Naive B cell (primary cell): ENCODE data around the gene PTPRCAP. TPM values are rescaled to one million over a fixed set of nuclear protein-coding genes. Genes with fewer than 3 reads are reported as not detected.
A peak's percentile ranks its signal among the peaks of the same experiment; 100 is the strongest.

Experiments
- ATAC-seq, 2 donors: fragments of 150-1000 bp; cut with Tn5 transposase; 2 replicates each; pipeline ENCODE4 v1.10.0; 2021; ENCODE audit warnings: low read depth in 2 of 2, mild to moderate bottlenecking in 2 of 2, moderate library complexity in 2 of 2
- DNase-seq: peaks from one replicate; pipeline ENCODE4 v3.0.0; 2022
- H3K27ac Mint-ChIP-seq, 6 donors: one replicate each; pipeline ENCODE4 v1.8.0; 2020 to 2022; ENCODE audit warnings: mild to moderate bottlenecking in 6 of 6, mixed read lengths in 6 of 6, moderate library complexity in 5 of 6, inconsistent platforms in 2 of 6
- H3K27me3 Mint-ChIP-seq, 3 donors: one replicate each; pipeline ENCODE4 v1.8.0; 2021 to 2022; ENCODE audit warnings: mixed read lengths in 3 of 3, mild to moderate bottlenecking in 1 of 3
- H3K36me3 Mint-ChIP-seq, 2 donors: one replicate each; pipeline ENCODE4 v1.8.0; 2020 to 2022; ENCODE audit warnings: mixed read lengths in 2 of 2, inconsistent platforms in 1 of 2, mild to moderate bottlenecking in 1 of 2
- H3K4me1 Mint-ChIP-seq, 3 donors: one replicate each; pipeline ENCODE4 v1.8.0; 2020 to 2022; ENCODE audit warnings: mixed read lengths in 3 of 3, inconsistent platforms in 1 of 3, mild to moderate bottlenecking in 1 of 3, moderate library complexity in 1 of 3
- H3K4me3 Mint-ChIP-seq, 8 donors: one replicate each; pipeline ENCODE4 v1.8.0; 2020 to 2022; ENCODE audit warnings: mild to moderate bottlenecking in 8 of 8, mixed read lengths in 8 of 8, moderate library complexity in 8 of 8, inconsistent platforms in 2 of 8
- H3K9me3 Mint-ChIP-seq, 7 donors: one replicate each; pipeline ENCODE4 v1.8.0; 2020 to 2022; ENCODE audit warnings: mixed read lengths in 7 of 7, mild to moderate bottlenecking in 5 of 7, inconsistent platforms in 2 of 7, moderate library complexity in 1 of 7
- polyA plus RNA-seq, 6 donors: library from polyadenylated mRNA; unstranded; fragments of 300-500 nt; fragmentation: Illumina TruSeq; gene quantifications; one replicate each; pipeline ENCODE4 v1.2.3, GENCODE V29; 2021; ENCODE audit warnings: low read depth in 6 of 6

The PTPRCAP gene
- polyA plus RNA-seq, 6 donors from 2014 or later, result 953 to 1,146 (median 1,009) TPM

- Mint-ChIP-seq H3K36me3 (no peaks in the 10 kb centered on the region), H3K4me1 (peaks cover 72 to 92% (median 84%) of the 10 kb centered on the region in 3 donors), H3K9me3 (no peaks in the 10 kb centered on the region), H3K27me3 (no peaks in the 10 kb centered on the region), H3K4me3 (peak overlapping the region; percentile 68 to 98 (median 82)), H3K27ac (peak overlapping the region in 3 of 6 donors; percentile 22 to 57 (median 41))
- no peak for ATAC-seq
- DNase-seq, result no peak
Observed at GRCh38 chr11:67412495-67413179, 24.8 kb downstream of the PTPRCAP start.

DNA sequence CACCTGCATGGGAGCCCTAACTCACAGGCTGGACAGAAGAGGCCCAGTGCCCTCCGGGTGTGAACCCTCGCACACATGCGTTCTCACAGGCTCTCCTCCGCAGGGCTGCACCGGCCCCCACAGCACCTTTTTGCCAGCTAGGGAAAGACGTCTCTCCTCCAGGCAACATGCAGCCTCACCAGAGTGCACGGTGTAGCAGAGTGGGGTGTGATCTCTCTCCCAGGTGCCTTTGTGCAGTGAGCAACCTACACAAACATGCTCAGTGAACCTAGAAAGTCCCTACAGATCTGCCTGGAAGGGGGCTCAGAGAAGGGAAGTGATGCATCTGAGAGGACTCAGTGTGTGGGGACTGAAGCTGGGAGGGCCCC is 25.7 kb downstream of the PTPRCAP start:
- Mint-ChIP-seq H3K4me3 (peak overlapping the region; percentile 68 to 98 (median 81)), H3K27me3 (no peaks in the 10 kb centered on the region), H3K9me3 (no peaks in the 10 kb centered on the region), H3K27ac (no peak overlapping the region), H3K4me1 (peaks cover 71 to 92% (median 87%) of the 10 kb centered on the region in 3 donors), H3K36me3 (peaks cover 0 to under 1% of the 10 kb centered on the region in 2 donors)
- DNase-seq (no peak), ATAC-seq (peak; percentile 10 to 16)

DNA sequence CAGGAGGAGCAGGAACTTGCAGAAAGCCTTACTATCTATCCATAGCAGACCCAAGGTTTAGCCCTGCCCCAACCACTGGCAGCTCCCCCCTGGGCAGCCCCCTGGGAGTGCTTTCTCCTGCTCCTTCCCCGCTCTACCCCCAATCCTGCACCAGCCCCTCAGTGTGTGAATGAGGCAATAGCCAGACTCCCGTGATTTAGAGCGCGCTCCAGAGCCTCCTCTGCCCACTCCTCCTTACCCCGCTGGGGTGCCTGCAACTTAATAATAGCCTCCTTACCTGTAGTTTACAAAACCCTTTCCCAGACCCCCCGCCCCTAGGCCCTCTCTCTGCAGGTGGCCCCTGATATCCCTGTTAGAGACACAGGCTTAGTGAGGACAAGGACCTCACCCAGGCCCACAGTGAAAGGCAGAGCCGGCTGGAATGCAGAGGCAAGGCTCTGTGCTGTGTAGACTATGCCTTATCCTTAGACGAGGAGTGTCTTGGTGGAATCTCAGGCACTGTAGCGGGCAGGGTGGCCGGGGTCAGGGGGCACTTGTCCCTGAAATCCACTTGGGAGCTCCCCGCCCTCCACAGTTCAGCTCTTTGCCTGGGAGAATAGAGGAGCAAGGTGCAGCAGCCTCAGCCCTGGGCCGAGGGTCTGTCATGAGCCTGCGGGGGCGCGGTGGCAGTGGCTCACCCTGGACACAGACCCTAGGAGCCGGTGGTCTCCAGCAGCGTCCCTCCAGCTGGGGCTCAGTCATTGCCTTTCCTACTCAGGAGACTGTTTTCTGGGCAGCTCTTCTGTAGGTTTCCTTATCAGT is 26.3 kb downstream of the PTPRCAP start:
- Mint-ChIP-seq H3K4me3 (peak overlapping the region; percentile 68 to 98 (median 84)), H3K4me1 (peaks cover 71 to 92% (median 85%) of the 10 kb centered on the region in 3 donors), H3K27me3 (no peaks in the 10 kb centered on the region), H3K27ac (peak overlapping the region in 5 of 6 donors; percentile 63 to 87 (median 78)), H3K9me3 (no peaks in the 10 kb centered on the region), H3K36me3 (peaks cover 0 to 6% of the 10 kb centered on the region in 2 donors)
- DNase-seq (no peak), ATAC-seq (no peak)

DNA sequence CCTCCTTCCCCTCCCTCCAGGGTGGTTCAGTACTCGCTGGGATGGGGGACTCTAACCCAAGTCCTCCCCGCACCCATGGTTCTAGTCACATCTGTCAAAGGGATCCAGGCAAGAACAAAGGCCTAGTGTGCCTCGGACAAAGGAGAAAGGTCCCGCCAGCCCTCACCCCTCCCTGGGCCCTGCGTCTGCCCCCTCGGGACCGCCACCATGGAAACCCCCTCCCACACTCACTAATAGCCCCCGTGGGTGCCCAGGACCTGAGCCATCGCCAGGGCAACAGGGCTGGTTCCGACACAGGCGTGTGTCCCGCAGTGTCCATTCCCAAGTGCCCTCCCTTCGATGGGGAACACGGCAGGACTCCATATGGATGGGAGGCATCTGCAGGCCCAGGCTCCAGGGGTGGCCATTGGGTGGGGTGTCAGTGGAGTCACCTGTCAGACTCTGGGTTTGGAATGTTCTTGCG is 27.1 kb downstream of the PTPRCAP start:
- H3K9me3 Mint-ChIP-seq, result no peaks in the 10 kb centered on the region
- ATAC-seq, result no peak
- H3K27me3 Mint-ChIP-seq, result no peaks in the 10 kb centered on the region
- no peak for DNase-seq
- H3K4me3 Mint-ChIP-seq, result peak overlapping the region; percentile 80 to 98 (median 94)
- H3K36me3 Mint-ChIP-seq, result peaks cover 0 to 8% of the 10 kb centered on the region in 2 donors
- peak overlapping the region in 5 of 6 donors; percentile 84 to 96 (median 92) for H3K27ac Mint-ChIP-seq
- H3K4me1 Mint-ChIP-seq, result peaks cover 69 to 95% (median 89%) of the 10 kb centered on the region in 3 donors

GRCh38 chr11:67409781-67410368 is 27.6 kb downstream of the PTPRCAP start:
- Mint-ChIP-seq H3K27ac (peak overlapping the region in 5 of 6 donors; percentile 63 to 96 (median 92)), H3K4me3 (peak overlapping the region; percentile 80 to 98 (median 94)), H3K9me3 (no peaks in the 10 kb centered on the region), H3K4me1 (peaks cover 65 to 95% (median 91%) of the 10 kb centered on the region in 3 donors), H3K27me3 (no peaks in the 10 kb centered on the region), H3K36me3 (peaks cover 0 to 8% of the 10 kb centered on the region in 2 donors)
- peak; percentile 57 for DNase-seq
- ATAC-seq, result peak; percentile 38 to 48

- ATAC-seq, result peak; percentile 76 to 80
- Mint-ChIP-seq H3K9me3 (no peaks in the 10 kb centered on the region), H3K36me3 (peaks cover 0 to 8% of the 10 kb centered on the region in 2 donors), H3K27ac (peak overlapping the region in 4 of 6 donors; percentile 62 to 96 (median 84)), H3K4me3 (peak overlapping the region; percentile 80 to 98 (median 94)), H3K27me3 (no peaks in the 10 kb centered on the region), H3K4me1 (peaks cover 70 to 98% (median 91%) of the 10 kb centered on the region in 3 donors)
- DNase-seq, result peak; percentile 74
Observed at GRCh38 chr11:67409261-67409666, 28.2 kb downstream of the PTPRCAP start.

DNA sequence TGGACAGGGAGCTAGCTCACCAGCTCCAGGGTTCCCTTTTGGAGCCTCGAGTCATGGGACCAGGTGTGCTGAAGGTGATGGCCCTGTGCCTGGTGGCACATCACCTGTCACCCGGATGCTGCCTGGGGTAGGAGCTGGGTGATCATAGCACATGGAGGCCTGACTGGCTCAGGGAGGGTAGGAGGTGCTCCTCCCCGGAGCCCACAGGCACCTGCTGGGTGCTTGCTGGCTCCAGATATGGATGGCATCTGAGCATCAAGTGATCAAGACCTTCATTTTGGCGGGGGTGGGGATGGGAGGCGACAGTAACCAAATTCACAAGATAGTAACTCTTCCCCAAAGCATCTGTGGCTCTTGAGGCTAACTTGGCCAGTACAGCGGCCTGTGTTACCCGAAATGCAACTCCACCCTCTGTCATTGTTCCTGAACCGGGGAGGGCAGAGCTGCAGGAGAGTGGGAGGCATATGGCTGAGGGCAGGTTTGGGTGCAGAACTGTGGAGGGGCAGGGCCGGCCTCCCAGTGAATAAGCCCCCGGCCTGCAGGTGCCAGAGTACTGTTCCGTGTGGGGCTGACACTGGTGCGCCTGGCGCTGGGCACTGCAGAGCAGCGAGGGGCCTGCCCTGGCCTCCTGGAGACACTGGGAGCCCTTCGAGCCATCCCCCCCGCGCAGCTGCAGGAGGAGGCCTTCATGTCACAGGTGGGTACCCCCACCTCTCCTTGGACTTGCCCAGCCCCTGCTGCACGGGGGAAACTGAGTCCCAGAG is 28.9 kb downstream of the PTPRCAP start:
- peaks cover 0 to 13% of the 10 kb centered on the region in 2 donors for H3K36me3 Mint-ChIP-seq
- DNase-seq (no peak), ATAC-seq (peak in 1 of 2 donors; percentile 6)
- H3K4me3 Mint-ChIP-seq, result peak overlapping the region; percentile 75 to 98 (median 90)
- peak overlapping the region; percentile 54 to 96 (median 81) for H3K27ac Mint-ChIP-seq
- peaks cover 73 to 95% (median 86%) of the 10 kb centered on the region in 3 donors for H3K4me1 Mint-ChIP-seq
- no peaks in the 10 kb centered on the region for H3K9me3 Mint-ChIP-seq
- no peaks in the 10 kb centered on the region for H3K27me3 Mint-ChIP-seq

GRCh38 chr11:67407688-67408163 is 29.8 kb downstream of the PTPRCAP start:
- Mint-ChIP-seq H3K4me3 (peak overlapping the region; percentile 75 to 98 (median 90)), H3K27ac (peak overlapping the region in 5 of 6 donors; percentile 48 to 95 (median 88)), H3K27me3 (no peaks in the 10 kb centered on the region), H3K9me3 (no peaks in the 10 kb centered on the region), H3K4me1 (peaks cover 66 to 94% (median 86%) of the 10 kb centered on the region in 3 donors), H3K36me3 (peaks cover 0 to 16% of the 10 kb centered on the region in 2 donors)
- DNase-seq, result no peak
- no peak for ATAC-seq

DNA sequence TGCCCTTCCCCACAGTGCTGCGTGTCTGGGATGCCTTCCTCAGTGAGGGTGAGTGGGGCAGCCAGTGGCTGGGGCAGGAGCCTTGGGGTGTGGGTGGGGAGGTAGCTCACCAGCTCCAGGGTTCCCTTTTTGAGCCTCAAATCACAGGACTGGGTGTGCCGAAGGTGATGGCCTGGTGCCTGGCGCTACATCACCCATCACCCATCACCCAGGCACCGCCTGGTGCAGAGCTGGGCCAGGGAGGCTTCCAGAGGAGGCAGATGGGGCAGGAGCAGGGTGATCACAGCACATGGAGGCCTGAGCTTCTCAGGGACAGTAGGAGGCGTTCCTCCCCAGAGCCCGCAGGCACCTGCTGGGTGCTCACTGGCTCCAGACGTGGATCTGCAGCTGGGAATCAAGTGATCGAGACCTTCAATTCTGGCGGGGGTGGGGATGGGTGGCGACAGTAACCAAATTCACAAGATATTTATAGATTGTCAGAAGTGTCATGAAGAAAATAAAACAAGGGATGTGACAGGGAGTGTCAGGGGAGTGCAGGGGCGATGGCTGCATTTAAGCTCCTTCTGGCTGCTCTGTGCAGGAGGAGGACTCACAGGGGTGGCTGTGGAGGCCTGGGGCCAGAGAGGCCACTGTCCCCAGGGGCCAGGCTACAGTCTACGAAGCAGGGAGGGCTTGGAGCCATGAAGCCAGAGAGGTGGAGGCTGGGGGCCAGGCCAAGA is 30.4 kb downstream of the PTPRCAP start:
- no peak for ATAC-seq
- H3K36me3 Mint-ChIP-seq, result peaks cover 0 to 16% of the 10 kb centered on the region in 2 donors
- DNase-seq, result no peak
- no peaks in the 10 kb centered on the region for H3K9me3 Mint-ChIP-seq
- peak overlapping the region in 5 of 6 donors; percentile 69 to 95 (median 90) for H3K27ac Mint-ChIP-seq
- no peaks in the 10 kb centered on the region for H3K27me3 Mint-ChIP-seq
- H3K4me1 Mint-ChIP-seq, result peaks cover 61 to 88% (median 86%) of the 10 kb centered on the region in 3 donors
- H3K4me3 Mint-ChIP-seq, result peak overlapping the region; percentile 75 to 98 (median 86)

- DNase-seq (no peak), ATAC-seq (no peak)
- H3K27me3 Mint-ChIP-seq, result no peaks in the 10 kb centered on the region
- H3K36me3 Mint-ChIP-seq, result peaks cover 0 to 16% of the 10 kb centered on the region in 2 donors
- peak overlapping the region in 4 of 6 donors; percentile 56 to 95 (median 82) for H3K27ac Mint-ChIP-seq
- H3K4me3 Mint-ChIP-seq, result peak overlapping the region; percentile 80 to 98 (median 92)
- H3K9me3 Mint-ChIP-seq, result no peaks in the 10 kb centered on the region
- H3K4me1 Mint-ChIP-seq, result peaks cover 56 to 82% (median 82%) of the 10 kb centered on the region in 3 donors
Observed at GRCh38 chr11:67406420-67406968, 31.0 kb downstream of the PTPRCAP start.

DNA sequence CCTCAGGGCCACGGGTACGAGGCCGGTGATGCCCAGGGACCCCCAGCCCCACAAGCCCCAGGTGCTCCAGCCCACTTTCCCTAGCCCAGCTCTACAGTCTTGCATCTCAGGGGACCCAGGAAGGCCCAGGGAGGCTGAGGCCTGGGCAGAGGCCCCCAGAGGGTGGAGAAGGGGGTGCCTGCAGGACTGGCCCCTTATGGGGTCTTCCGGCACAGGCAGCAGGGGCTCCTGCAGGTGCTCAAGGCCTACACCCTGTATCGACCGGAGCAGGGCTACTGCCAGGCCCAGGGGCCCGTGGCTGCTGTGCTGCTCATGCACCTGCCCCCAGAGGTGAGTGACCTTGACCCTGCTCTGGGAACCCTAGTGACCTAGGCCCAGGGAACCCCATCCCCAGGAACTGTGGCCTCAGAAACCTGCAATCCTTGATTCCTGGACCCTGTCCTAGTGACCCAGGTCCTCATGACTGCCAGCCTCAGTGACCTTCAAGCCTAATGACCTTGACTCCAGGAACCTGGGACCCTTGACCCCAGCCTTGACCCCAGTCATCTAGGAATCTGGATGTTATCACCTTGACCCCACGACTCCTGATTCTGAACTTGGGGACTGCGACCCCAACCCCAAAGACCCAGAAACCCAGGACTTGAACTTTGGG is 31.7 kb downstream of the PTPRCAP start:
- Mint-ChIP-seq H3K4me1 (peaks cover 50 to 78% (median 77%) of the 10 kb centered on the region in 3 donors), H3K27ac (peak overlapping the region in 4 of 6 donors; percentile 56 to 95 (median 82)), H3K9me3 (no peaks in the 10 kb centered on the region)

More for the DNA sequence above, 31.7 kb downstream of the PTPRCAP start:
- ATAC-seq (no peak), DNase-seq (no peak)
- H3K36me3 Mint-ChIP-seq, result peaks cover 0 to 16% of the 10 kb centered on the region in 2 donors
- H3K27me3 Mint-ChIP-seq, result no peaks in the 10 kb centered on the region
- peak overlapping the region; percentile 80 to 98 (median 95) for H3K4me3 Mint-ChIP-seq
